ENCODE results near the gene SPI1.
"Not testable (repeated sequence)": the region's sequence is repeated elsewhere in the genome, so short reads cannot be mapped to it uniquely, and the experiment has no call there.

Gene SPI1

DNA sequence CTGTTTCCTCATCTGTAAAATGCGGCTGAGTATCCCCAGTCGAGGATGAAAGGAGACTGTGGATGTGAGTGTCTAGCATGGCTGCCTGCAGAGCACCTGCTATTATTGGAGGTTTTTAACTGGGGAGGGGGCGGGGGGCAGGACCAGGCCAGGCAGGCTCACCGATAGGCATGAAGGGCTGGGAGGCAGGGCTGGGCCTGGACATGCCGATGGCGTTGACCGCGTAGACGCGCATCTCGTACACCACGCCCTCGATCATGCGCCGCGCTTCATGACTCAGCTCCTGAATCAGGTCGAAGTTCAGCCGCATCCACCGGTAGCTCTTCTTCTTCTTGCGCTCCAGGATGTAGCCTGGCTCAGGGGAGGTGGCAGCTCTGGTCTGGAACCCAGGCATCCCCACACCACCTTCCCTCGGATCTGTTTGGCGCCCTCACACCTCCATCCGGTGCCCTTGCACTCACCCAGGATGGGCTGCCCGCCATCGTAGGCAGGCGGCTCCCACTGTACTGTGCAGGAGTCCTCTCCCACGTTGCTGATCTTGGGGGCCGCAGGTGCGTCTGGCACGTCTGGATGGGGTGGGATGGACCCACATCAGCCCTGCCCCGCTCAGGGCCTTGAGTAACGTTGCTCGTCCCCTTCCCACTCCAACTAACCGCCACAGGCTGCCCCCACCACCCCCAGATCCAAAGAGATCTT is 41.0 kb downstream of the SPI1 start:
- DNase-seq = no peak

DNA sequence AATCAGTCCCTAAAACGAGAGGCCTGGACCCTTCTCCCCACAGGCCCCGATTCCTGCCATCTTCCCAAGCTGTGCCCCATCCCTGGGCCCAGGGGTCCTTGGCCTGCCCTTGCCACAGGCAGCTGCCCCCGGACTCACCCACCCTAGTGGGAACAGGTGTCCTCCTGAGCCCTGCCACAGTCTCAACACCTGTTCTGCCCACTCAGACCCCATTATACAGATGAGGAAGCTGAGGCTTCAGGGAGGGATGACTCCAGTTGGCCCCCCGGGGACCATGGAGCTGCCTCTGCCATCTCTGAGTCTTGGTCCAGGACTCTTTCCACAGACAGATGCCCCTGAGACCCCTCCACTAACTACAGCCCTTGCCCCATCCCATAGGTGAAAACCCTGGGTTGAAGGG is 41.8 kb downstream of the SPI1 start:
- DNase-seq = no peak

- no peak for DNase-seq
Measured at GRCh38 chr11:47335733-47336132, 42.6 kb downstream of the SPI1 start.

DNA sequence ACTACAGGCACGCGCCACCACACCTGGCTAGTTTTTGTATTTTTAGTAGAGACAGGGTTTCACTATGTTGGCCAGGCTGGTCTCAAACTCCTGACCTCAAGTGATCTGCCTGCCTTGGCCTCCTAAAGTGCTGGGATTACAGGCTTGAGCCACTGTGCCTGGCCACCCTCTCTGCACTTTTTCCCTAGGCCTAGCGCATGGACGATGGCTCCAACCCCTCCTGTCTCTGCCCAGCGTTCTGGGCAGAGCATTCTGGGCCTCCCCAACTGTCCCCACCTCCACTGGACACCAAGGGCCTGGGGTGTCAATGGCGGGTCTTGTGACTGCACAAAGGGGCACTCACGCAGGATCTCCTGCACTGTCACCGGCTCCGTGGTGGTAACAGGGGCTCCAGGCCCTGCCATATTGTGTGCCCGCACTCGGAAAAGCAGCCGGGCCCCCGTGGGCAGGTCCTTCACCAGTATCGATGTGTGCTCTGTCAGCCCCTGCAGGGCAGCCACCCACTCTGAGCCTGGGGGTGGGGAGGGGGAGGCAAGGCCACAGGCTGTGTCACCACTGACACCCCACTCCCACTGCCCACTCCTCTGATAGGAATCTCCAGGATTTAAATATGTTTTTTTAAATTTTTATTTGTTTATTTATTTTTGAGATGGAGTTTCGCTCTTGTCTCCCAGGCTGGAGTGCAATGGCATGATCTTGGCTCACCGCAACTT is 43.5 kb downstream of the SPI1 start:
- not testable (repeated sequence) for DNase-seq

DNA sequence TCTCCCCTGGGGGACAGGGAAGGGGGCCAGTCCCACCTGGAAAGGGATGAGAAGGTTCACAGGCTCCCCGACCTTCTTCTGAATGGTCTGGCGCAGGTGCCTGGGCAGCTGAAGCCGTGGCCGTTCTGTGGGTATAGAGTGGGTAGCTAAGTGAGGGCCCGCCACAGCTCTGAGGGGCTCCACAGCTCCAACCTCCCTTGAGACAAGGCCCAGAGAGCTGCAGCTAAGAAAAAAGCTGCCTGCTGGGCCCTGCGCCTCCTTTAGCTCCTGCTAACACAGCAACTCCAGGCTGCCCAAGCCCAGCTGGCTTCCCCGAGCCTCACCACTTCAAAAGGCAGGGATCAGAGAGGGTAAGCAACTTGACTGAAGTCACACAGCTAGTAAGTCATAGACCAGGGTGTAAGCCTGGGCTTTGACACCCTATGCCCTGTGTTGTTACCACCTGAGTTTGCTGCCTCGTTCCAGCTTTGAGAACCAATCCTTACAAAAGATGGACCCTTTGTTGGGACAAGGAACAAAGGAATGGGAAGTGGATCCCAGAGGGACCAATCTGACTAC is 44.4 kb downstream of the SPI1 start:
- no peak for DNase-seq

DNA sequence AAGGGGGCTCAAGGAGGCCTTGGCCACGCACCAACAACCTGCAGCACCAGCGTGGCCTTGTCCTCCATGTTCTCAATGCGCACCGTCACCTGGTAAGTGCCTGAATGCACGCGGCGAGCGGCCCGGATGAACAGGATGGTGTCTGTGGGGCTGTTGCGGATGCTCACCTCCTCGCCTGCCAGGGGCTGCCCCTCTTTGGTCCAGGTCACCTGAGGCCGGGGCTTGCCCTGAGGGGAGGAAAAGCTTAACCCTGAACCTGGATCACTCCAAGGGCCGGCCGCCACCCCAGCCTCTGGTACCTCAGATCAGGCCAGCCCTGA is 44.9 kb downstream of the SPI1 start:
- no peak for DNase-seq

DNA sequence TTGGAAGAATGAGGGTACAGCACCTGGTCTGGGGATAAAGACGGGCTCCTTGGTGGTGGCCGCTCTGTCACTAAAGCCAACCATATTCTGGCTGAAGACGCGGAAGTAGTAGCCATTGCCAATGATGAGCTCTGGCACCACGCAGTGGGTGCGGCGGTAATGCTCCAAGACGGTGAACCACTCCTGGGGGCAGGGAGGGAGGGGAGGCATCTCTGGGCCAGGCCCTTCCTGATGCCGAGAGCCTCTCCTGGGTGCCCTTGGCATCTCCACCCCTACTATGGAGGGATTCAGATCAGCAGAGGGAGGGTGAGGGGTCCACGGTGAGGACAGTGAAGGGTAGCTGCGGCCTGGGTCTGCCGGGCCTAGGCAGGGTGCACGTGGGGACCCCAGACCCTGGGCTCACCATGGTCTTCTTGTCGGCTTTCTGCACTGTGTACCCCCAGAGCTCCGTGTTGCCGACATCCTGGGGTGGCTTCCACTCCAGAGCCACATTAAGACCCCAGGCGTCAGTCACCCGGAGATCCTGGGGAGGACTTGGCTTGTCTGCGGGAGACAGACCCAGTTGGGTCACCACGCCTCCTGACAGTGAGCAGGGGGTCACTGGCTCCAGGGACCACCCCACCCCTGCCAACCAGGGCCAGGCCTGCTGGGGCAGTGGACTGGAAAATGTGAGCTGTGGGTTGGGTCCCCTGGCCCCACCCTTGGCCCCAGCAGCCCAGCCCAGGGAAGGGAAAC is 45.4 kb downstream of the SPI1 start:
- DNase-seq = no peak

DNA sequence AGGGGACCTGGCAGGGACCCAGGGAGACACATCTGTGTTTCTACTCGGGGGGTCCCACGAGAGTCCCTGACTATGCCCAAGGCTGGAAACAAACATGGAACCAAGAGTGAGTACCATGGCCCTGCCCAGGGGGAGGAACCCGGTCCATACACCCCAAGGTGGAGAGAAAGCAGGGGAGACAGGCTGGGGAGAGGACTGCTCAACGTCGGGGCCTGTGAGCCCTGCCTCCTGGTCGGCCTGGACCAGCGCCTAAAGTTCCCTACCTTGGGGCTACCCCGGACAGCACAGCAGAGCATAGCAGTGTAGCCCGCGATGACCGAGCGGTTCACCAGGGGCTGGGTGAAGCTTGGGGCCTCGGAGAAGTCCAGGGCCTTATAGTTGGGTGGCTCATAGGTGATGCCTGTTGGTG is 46.0 kb downstream of the SPI1 start:
- no peak for DNase-seq

DNA sequence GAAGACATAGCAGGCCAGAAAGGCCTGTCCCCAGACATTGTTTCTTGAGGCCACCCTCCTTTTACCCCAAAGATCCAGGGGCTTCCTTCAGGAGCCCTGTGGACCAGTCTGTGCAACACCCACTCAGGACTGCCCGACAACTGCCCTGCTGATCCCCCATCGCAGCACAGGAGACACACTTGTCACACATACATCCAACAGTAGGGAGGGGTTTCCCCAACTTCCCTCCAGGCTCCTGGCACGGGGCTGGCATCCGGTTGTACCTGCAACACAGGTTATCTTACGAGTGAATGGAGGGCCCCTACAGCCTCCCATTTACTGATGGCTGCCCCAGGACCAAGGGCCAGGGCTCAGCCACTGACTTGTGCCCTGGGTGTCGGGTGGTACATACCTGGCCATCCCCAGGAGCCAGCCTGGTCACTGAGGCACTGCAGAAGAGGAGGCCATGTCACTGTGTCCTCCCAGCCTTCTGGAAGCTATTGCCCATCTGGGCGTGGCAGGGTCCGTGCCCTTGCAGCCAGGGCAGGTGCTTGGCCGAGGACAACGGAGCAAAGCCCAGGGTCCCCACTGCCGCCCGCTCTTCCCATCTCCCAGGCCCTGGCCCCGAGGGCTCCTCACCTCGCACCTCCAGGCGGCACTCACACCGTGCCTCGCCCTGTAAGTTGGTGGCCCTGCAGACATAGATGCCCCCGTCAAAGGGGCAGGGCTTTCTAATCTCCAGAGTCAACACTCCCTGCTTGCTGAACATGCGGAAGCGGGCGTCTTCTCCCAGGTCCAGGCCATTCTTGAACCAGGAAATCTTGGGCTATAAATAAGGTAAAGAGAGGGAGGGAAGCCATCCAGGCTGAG is 46.7 kb downstream of the SPI1 start:
- no peak for DNase-seq

DNA sequence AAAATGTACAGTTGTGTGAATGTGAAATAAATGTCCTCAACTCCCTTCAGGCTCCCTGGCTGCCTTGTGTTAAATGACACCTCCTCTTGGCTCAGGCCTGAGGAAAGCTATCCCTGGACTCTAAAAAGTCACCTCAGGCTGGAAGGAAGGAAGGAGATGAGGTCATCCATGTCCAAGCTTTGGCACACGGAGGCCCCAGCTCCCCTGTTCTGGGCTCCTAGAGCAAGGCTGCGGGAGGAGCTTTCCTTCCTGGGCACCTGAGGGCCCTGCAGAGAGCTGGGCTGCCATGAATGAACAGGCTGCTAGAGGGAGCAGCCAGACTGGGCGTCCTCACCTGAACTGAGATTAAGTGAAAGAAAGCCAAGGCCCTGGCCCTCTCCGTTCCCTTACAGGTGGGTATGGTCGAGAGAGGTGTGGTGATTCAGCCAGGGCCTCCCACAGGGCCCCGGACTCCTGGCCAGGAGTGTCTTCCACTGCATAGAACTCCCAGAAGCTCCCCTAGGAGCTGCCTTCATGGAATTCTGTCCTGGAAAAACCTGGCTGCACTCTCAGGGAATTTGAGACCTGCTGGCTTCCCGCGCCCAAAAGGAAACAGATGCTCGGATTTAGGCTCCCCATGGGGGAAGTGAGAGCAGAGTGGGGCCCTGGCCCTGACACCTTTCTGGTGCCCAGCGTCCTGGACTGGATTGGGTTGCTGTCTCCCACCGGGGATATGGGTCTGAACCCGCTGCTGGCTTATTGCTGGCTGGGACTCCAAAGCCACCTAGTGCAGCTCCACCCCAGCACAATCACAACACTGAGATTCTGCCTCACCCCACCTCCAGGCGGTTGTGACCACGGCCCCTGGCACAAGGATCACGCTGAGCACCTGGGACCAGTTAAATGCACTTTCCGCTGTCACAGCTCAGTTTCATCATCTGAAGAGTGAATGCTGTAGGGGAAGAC is 48.1 kb downstream of the SPI1 start:
- no peak for DNase-seq

GRCh38 chr11:47329431-47329986 is 48.8 kb downstream of the SPI1 start:
- no peak for DNase-seq

- no peak for DNase-seq
Measured at GRCh38 chr11:47328449-47329390, 49.6 kb downstream of the SPI1 start.

DNA sequence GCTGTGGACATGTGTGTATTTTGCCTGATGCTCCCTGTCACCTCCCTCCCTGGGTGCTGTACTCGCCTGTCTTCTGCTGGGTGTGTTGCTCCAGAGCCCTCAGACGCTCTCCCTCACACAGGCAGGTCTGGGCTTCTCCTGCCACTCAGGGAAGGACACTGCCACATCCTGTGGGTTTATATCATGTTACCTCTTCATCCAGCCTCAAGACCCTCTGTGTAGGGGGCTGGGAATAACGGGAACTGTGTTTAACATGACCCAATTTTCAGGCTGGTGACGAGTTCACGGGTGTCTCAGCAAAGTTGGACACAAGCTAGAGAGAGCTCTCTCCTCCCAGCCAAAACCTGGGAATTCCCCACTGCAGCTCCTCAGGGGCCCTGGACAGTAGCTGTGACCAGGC is 50.4 kb downstream of the SPI1 start:
- DNase-seq = no peak

GRCh38 chr11:47327025-47327424 is 51.3 kb downstream of the SPI1 start:
- DNase-seq = no peak

DNA sequence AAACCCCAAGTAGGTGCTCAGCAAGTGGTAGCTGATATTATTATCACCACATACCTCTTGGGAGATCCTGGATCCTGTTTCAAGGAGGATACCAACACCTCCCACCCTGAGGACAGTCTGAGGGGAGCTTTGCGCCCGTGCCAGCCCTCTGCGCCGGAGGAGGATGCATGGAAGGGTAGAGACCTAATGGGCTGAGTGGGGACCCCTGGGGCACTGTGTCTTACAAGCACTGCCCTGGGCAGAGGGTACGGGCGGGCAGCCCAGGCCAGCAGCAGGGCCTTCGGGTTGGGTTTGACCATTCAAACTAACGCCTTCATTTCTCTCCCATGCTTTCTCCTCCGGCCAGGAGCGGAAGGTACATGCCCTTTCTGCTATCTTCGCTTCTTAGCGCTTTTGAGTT is 52.1 kb downstream of the SPI1 start:
- no peak for DNase-seq

GRCh38 chr11:47325271-47326041 is 52.9 kb downstream of the SPI1 start:
- DNase-seq = no peak

- DNase-seq = no peak
Measured at GRCh38 chr11:47324520-47324919, 53.8 kb downstream of the SPI1 start.

DNA sequence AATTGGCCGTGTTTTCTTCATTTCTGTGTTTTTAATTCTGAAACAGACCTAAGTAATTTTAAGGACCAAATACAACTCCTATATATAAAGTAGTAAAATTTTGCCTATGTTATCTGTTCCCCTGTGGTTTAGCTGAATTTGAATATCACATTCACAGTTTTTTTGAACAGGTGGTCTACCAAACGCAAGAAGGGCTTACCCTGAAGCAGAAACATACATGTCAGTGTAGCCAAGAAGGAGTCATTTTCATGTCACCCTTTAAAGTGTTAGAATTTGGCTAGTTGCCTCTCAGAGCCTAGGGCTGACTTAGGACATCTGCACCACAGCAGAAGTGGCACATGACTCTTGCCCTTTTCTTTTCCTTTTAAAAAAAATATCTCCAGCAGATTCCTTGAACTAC is 60.2 kb downstream of the SPI1 start:
- no peak for DNase-seq

GRCh38 chr11:47317064-47317828 is 61.1 kb downstream of the SPI1 start:
- no peak for DNase-seq
